GM12864 (cell line): Measurements from ENCODE around the gene INPP5B.

ENCODE experiments used
- DNase-seq: peaks from one replicate; pipeline ENCODE4 v3.0.0-alpha.2; 2011; ENCODE audit warnings: low read depth
- H3K4me3 ChIP-seq: 2 replicates; pipeline ENCODE4 v1.5.1; 2011; ENCODE audit warnings: mild to moderate bottlenecking, low read depth, low read length, control low read depth
- CTCF ChIP-seq: IDR thresholded peaks from 2 replicates; pipeline ENCODE4 v1.5.1; 2011; ENCODE audit warnings: low read depth, mild to moderate bottlenecking, moderate library complexity, low read length, control low read depth, inconsistent platforms; ENCODE audit errors: missing control alignments

INPP5B gene

GRCh38 chr1:37836788-37837187, 110.1 kb downstream of the INPP5B start:
- TF ChIP-seq CTCF, result no peak
- no peak overlapping the region for H3K4me3 ChIP-seq
- no peak for DNase-seq

- H3K4me3 ChIP-seq, result no peak overlapping the region
- no peak for DNase-seq
- TF ChIP-seq CTCF, result no peak
Observed at GRCh38 chr1:37831809-37832208, 115.0 kb downstream of the INPP5B start.

- TF ChIP-seq CTCF, result no peak
- H3K4me3 ChIP-seq, result no peak overlapping the region
- DNase-seq, result no peak
Observed at GRCh38 chr1:37831109-37831508, 115.7 kb downstream of the INPP5B start.

- no peak for TF ChIP-seq CTCF
- DNase-seq, result no peak
- no peak overlapping the region for H3K4me3 ChIP-seq
Observed at GRCh38 chr1:37828410-37829074, 118.3 kb downstream of the INPP5B start.

- no peak for TF ChIP-seq CTCF
- no peak overlapping the region for H3K4me3 ChIP-seq
- DNase-seq, result no peak
Observed at GRCh38 chr1:37825506-37825905, 121.3 kb downstream of the INPP5B start.

GRCh38 chr1:37824001-37824400, 122.9 kb downstream of the INPP5B start:
- no peak for TF ChIP-seq CTCF
- H3K4me3 ChIP-seq, result no peak overlapping the region
- no peak for DNase-seq
